ENCODE measurements around the gene LBHD2.

DNA sequence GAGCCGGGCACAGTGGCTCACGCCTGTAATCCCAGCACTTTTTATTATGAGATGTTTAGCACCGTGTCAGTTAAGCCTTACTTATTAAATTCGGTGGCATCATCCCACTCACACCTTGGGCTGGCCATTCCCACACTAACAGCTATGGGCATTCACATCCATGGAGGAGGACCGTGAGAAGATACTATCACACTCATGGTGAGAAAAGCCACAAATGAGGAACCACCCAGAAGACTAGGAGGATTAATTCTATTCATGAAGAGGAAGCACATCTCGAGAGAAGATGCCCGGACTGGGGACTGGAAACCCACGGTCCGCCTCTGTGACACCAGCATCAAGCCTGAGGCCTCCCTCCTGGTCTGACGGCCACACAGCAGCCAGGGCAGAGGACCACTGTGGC, 31.6 kb upstream of the LBHD2 start:
- TF ChIP-seq POLR2AphosphoS5 (IDR thresholded peaks at IDR 0.05): no peak
- TF ChIP-seq, protein P1, sequence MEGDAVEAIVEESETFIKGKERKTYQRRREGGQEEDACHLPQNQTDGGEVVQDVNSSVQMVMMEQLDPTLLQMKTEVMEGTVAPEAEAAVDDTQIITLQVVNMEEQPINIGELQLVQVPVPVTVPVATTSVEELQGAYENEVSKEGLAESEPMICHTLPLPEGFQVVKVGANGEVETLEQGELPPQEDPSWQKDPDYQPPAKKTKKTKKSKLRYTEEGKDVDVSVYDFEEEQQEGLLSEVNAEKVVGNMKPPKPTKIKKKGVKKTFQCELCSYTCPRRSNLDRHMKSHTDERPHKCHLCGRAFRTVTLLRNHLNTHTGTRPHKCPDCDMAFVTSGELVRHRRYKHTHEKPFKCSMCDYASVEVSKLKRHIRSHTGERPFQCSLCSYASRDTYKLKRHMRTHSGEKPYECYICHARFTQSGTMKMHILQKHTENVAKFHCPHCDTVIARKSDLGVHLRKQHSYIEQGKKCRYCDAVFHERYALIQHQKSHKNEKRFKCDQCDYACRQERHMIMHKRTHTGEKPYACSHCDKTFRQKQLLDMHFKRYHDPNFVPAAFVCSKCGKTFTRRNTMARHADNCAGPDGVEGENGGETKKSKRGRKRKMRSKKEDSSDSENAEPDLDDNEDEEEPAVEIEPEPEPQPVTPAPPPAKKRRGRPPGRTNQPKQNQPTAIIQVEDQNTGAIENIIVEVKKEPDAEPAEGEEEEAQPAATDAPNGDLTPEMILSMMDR (IDR thresholded peaks at IDR 0.05 in 8 of 11, conservative IDR thresholded peaks at IDR 0.05 in 3 of 11): no peak
